HepG2 (cell line): ENCODE results near the gene PBLD. TPM values are rescaled to one million over a fixed set of nuclear protein-coding genes. Genes with fewer than 3 reads are reported as not detected.

ENCODE experiments used
- ATF4 ChIP-seq, 2 experiments: fragments of 450-650 bp in 1 of 2; sonication (generic) in 1 of 2; formaldehyde crosslinking; IDR thresholded peaks; 2 replicates each; pipeline versions ENCODE4 v1.5.0 to v1.8.0; 2020 to 2022; ENCODE audit warnings: mild to moderate bottlenecking in 1 of 2, missing genetic modification reagents in 1 of 2
- CHCHD3 ChIP-seq: sonication (generic); formaldehyde crosslinking; IDR thresholded peaks from 2 replicates; pipeline ENCODE4 v1.8.0; 2022; ENCODE audit warnings: mild to moderate bottlenecking, missing genetic modification reagents, moderate library complexity
- E2F2 ChIP-seq: sonication (generic); formaldehyde crosslinking; IDR thresholded peaks from 2 replicates; pipeline ENCODE4 v1.4.0; 2020; ENCODE audit warnings: missing genetic modification reagents, borderline replicate concordance
- FOSL2 ChIP-seq: sonication (generic); formaldehyde crosslinking; IDR thresholded peaks from 2 replicates; pipeline ENCODE4 v1.4.0; 2020; ENCODE audit warnings: missing genetic modification reagents
- GZF1 ChIP-seq: sonication (generic); formaldehyde crosslinking; IDR thresholded peaks from 2 replicates; pipeline ENCODE4 v1.5.1; 2020; ENCODE audit warnings: mild to moderate bottlenecking, missing genetic modification reagents
- HMGXB3 ChIP-seq: sonication (generic); formaldehyde crosslinking; IDR thresholded peaks from 2 replicates; pipeline ENCODE4 v1.4.0; 2020; ENCODE audit warnings: missing genetic modification reagents, borderline replicate concordance
- KDM5A ChIP-seq: fragments of 200-600 bp; sonication (generic); IDR thresholded peaks from 2 replicates; pipeline ENCODE4 v1.7.0; 2018; ENCODE audit warnings: antibody characterized with exemption, mild to moderate bottlenecking, low read length, borderline replicate concordance
- MAFG ChIP-seq: sonication (generic); formaldehyde crosslinking; IDR thresholded peaks from 2 replicates; pipeline ENCODE4 v1.5.1; 2020; ENCODE audit warnings: mild to moderate bottlenecking, missing genetic modification reagents
- MBD4 ChIP-seq: IDR thresholded peaks from 2 replicates; pipeline ENCODE4 v1.6.1; 2012; ENCODE audit warnings: low read length, inconsistent platforms, borderline replicate concordance
- PAWR ChIP-seq: sonication (generic); formaldehyde crosslinking; IDR thresholded peaks from 2 replicates; pipeline ENCODE4 v1.4.0; 2020; ENCODE audit warnings: missing genetic modification reagents, mild to moderate bottlenecking, borderline replicate concordance
- PRDM15 ChIP-seq: sonication (generic); formaldehyde crosslinking; IDR thresholded peaks from 2 replicates; pipeline ENCODE4 v1.4.0; 2020; ENCODE audit warnings: missing genetic modification reagents
- SIN3B ChIP-seq: fragments of 150-350 bp; IDR thresholded peaks from 2 replicates; pipeline ENCODE4 v1.6.1; 2014; ENCODE audit warnings: low read length
- ZBTB37 ChIP-seq: sonication (generic); formaldehyde crosslinking; IDR thresholded peaks from 2 replicates; pipeline ENCODE4 v1.4.0; 2020; ENCODE audit warnings: mild to moderate bottlenecking, missing genetic modification reagents
- ZC3H13 ChIP-seq: sonication (generic); formaldehyde crosslinking; IDR thresholded peaks from 2 replicates; pipeline ENCODE4 v1.8.1; 2023; ENCODE audit warnings: mild to moderate bottlenecking, missing genetic modification reagents, moderate library complexity
- ZSCAN20 ChIP-seq: sonication (generic); formaldehyde crosslinking; IDR thresholded peaks from 2 replicates; pipeline ENCODE4 v1.4.0; 2020; ENCODE audit warnings: missing genetic modification reagents, mild to moderate bottlenecking, borderline replicate concordance
- polyA plus RNA-seq, 8 experiments: library from polyadenylated mRNA; depleted of rRNA in 3 of 8; stranded (reverse) in 7 of 8; unstranded in 1 of 8; fragments of >200 nt; fragmentation: Illumina TruSeq in 4 of 8; extraction: Trizol in 4 of 8; gene quantifications; 2 replicates each; pipeline versions ENCODE4 v1.2.1 to v1.2.3, GENCODE V29; 2011 to 2016; ENCODE audit warnings: low read depth in 4 of 8, missing spikeins in 1 of 8, mixed read lengths in 1 of 8; ENCODE audit not compliant: insufficient read depth in 1 of 8
- total RNA-seq, 5 experiments: library from RNA; depleted of rRNA; stranded (reverse); fragments of >200 nt; fragmentation: Illumina TruSeq; extraction: Trizol; gene quantifications; 2 replicates each; pipeline ENCODE4 v1.2.3, GENCODE V29; 2016; ENCODE audit warnings: low read depth in 1 of 5

Gene PBLD
- total and polyA plus RNA-seq, 2 of the 13 experiments (the other 11 are each of a cell fraction or from before 2014, with no cell fraction given): 0.42 to 3.1 TPM

GRCh38 chr10:68331455-68332258 is 1.1 kb downstream of the PBLD start, which contains the start of gene HNRNPH3 (continued):
- TF ChIP-seq E2F2 (CRISPR knock-in tag) (peak; percentile 79), FOSL2 (peak; percentile 55), MAFG (CRISPR knock-in tag) (no peak), KDM5A (0 out of 2 replicates have a peak, but pooled peaks have one; percentile 47), PAWR (CRISPR knock-in tag) (no peak), SIN3B (no peak; the same call in 1 of the 2 replicates), ZSCAN20 (CRISPR knock-in tag) (peak; percentile 40; the same call in 1 of the 2 replicates), ZBTB37 (CRISPR knock-in tag) (no peak), CHCHD3 (CRISPR knock-in tag) (no peak; the same call in 1 of the 2 replicates), PRDM15 (peak; percentile 56), GZF1 (CRISPR knock-in tag) (no peak), MBD4 (no peak), ATF4 (CRISPR knock-in tag; IDR thresholded peaks at IDR 0.05) (peak in 1 of 2 experiments; percentile 83; a peak in 2 of 4 replicates), HMGXB3 (CRISPR knock-in tag) (peak; percentile 33; the same call in 1 of the 2 replicates), ZC3H13 (peak; percentile 90)
